GM19463 (cell line): ENCODE data around the gene AMER3.
"Not testable (repeated sequence)": the region's sequence is repeated elsewhere in the genome, so short reads cannot be mapped to it uniquely, and the experiment has no call there.

Experiments used
- ATAC-seq: cut with Tn5 transposase; IDR thresholded peaks from one replicate; pipeline ENCODE4 v1.9.1; 2021; ENCODE audit warnings: mild to moderate bottlenecking, moderate library complexity; ENCODE audit not compliant: unreplicated experiment

The AMER3 gene

GRCh38 chr2:130755256-130756052 is at the start of gene AMER3:
AMER3 (plus strand) TSS chr2:130755540; CDS start chr2:130762073, 6,533 bp downstream.
- no peak for ATAC-seq

- ATAC-seq = not testable (repeated sequence)
These were observed 40.5 kb upstream of the AMER3 start for GRCh38 chr2:130714795-130715194.

- no peak for ATAC-seq
These were observed 35.3 kb upstream of the AMER3 start for GRCh38 chr2:130720036-130720435.

- ATAC-seq = no peak
These were observed 34.8 kb upstream of the AMER3 start for GRCh38 chr2:130720528-130720927.

- no peak for ATAC-seq
These were observed 30.9 kb upstream of the AMER3 start for GRCh38 chr2:130724455-130724854.

- ATAC-seq = no peak
These were observed 28.6 kb upstream of the AMER3 start for GRCh38 chr2:130726614-130727180.

GRCh38 chr2:130727286-130727924 is 27.9 kb upstream of the AMER3 start:
- peak; percentile 92 for ATAC-seq

GRCh38 chr2:130728007-130728454 is 27.3 kb upstream of the AMER3 start:
- ATAC-seq = peak; percentile 6

GRCh38 chr2:130728549-130729316 is 26.6 kb upstream of the AMER3 start, which contains the start of gene GPR148:
GPR148 (plus strand) TSS chr2:130729070; CDS start chr2:130729152, 82 bp downstream.
- no peak for ATAC-seq

GRCh38 chr2:130729322-130730299 is 25.7 kb upstream of the AMER3 start:
- no peak for ATAC-seq

- not testable (repeated sequence) for ATAC-seq
These were observed 23.1 kb upstream of the AMER3 start for GRCh38 chr2:130732257-130732656.

GRCh38 chr2:130735200-130735599 is 20.1 kb upstream of the AMER3 start:
- no peak for ATAC-seq

- ATAC-seq = no peak
These were observed 18.9 kb upstream of the AMER3 start for GRCh38 chr2:130736487-130736886.

GRCh38 chr2:130737592-130737991 is 17.7 kb upstream of the AMER3 start:
- no peak for ATAC-seq

- no peak for ATAC-seq
These were observed 14.7 kb upstream of the AMER3 start for GRCh38 chr2:130740671-130741070.

- no peak for ATAC-seq
These were observed 12.1 kb upstream of the AMER3 start for GRCh38 chr2:130743278-130743677.

GRCh38 chr2:130744287-130745117 is 10.8 kb upstream of the AMER3 start:
- no peak for ATAC-seq

- ATAC-seq = no peak
These were observed 6.3 kb upstream of the AMER3 start for GRCh38 chr2:130749078-130749477.

- no peak for ATAC-seq
These were observed 5.7 kb upstream of the AMER3 start for GRCh38 chr2:130749641-130750040.
